ENCODE measurements around the gene MTCL1. TPM values are rescaled to one million over a fixed set of nuclear protein-coding genes. Genes with fewer than 3 reads are reported as not detected.

MTCL1 gene
- total and polyA plus RNA-seq, 2 of the 8 experiments (the other 6 are each of a cell fraction or from before 2014, with no cell fraction given), result 16.6 to 60.8 TPM

- Histone ChIP-seq H2BK20ac (ENCODE audit: low read length) (no peak overlapping the region), H3K14ac (ENCODE audit: insufficient read length) (no peak overlapping the region), H3K4me3 (ENCODE audit: extremely low read depth in 1 of 4, insufficient read depth in 2 of 4, low read depth in 3 of 4, low read length in 4 of 4) (no peak overlapping the region), H2AK5ac (ENCODE audit: low read depth, low read length) (no peak overlapping the region), H4K8ac (ENCODE audit: extremely low read depth, insufficient read depth, low read length) (no peak overlapping the region), H3K79me1 (ENCODE audit: low read depth, low read length) (no peaks in the 10 kb centered on the region), H3K79me2 (ENCODE audit: control insufficient read depth in 1 of 2, insufficient read depth in 2 of 2, low read length in 2 of 2) (no peaks in the 10 kb centered on the region), H3K9me3 (ENCODE audit: insufficient read depth in 2 of 2, low read depth in 1 of 2, low read length in 1 of 2) (no peaks in the 10 kb centered on the region), H2BK12ac (ENCODE audit: low read depth, low read length) (no peak overlapping the region), H2BK120ac (replicated peaks; ENCODE audit: low read depth, low read length) (no peak overlapping the region), H3K36me3 (ENCODE audit: control insufficient read depth in 2 of 4, insufficient read depth in 4 of 4, low read length in 3 of 4) (peaks cover 16 to 45% (median 29%) of the 10 kb centered on the region in 4 experiments), H2BK5ac (ENCODE audit: low read depth, low read length) (no peak overlapping the region), H4K91ac (replicated peaks; ENCODE audit: insufficient read length, low read length) (no peak overlapping the region), H3K4me2 (ENCODE audit: insufficient read depth in 1 of 2, low read depth in 2 of 2, low read length in 2 of 2) (no peak overlapping the region), H3K27me3 (replicated peaks in 1 of 4; ENCODE audit: control insufficient read depth in 3 of 4, extremely low read depth in 1 of 4, insufficient read depth in 3 of 4, low read length in 3 of 4) (no peaks in the 10 kb centered on the region), H3K9ac (replicated peaks in 1 of 4; ENCODE audit: extremely low read depth in 1 of 4, low read depth in 3 of 4, low read length in 3 of 4) (no peak overlapping the region), H2BK15ac (ENCODE audit: low read length) (no peak overlapping the region), H2AFZ (ENCODE audit: low read length) (no peak overlapping the region), H3K23ac (ENCODE audit: insufficient read length) (no peak overlapping the region), H3K56ac (replicated peaks; ENCODE audit: insufficient read length, low read depth, low read length) (no peak overlapping the region), H4K5ac (ENCODE audit: insufficient read length, low read depth, low read length) (no peak overlapping the region), H3K4ac (replicated peaks; ENCODE audit: insufficient read length, low read depth, low read length) (no peak overlapping the region), H4K20me1 (replicated peaks in 1 of 2; ENCODE audit: control insufficient read depth in 1 of 2, insufficient read depth in 2 of 2, low read length in 2 of 2) (peaks cover 0 to 2% of the 10 kb centered on the region in 2 experiments), H3K23me2 (ENCODE audit: low read depth, low read length) (no peaks in the 10 kb centered on the region), H3K27ac (ENCODE audit: low read depth, low read length) (no peak overlapping the region), H3K4me1 (replicated peaks in 1 of 4; ENCODE audit: control insufficient read depth in 3 of 4, insufficient read depth in 4 of 4, low read length in 3 of 4) (no peaks in the 10 kb centered on the region), H3K18ac (ENCODE audit: extremely low read depth, low read length) (no peak overlapping the region)
- ChIA-PET CTCF (ENCODE audit: partially characterized antibody) (interaction anchor here (1.0 kb wide), 1 partner anchor 161 kb away, joined by 3 read pairs; no protein-coding TSS in a partner anchor), POLR2A (ENCODE audit: partially characterized antibody) (no interaction called here)
- no peak for TF ChIP-seq RFX5 (IDR thresholded peaks at IDR 0.05; ENCODE audit: borderline replicate concordance, low read depth, low read length)
- TF ChIP-seq SRF (IDR thresholded peaks at IDR 0.05; ENCODE audit: low read depth, low read length), result no peak
- TF ChIP-seq SIX5 (IDR thresholded peaks at IDR 0.05; ENCODE audit: low read depth, low read length), result no peak
- TF ChIP-seq CHD1 (IDR thresholded peaks at IDR 0.05; ENCODE audit: low read depth, low read length), result no peak
- no peak for TF ChIP-seq ZNF274 (IDR thresholded peaks at IDR 0.05; ENCODE audit: borderline replicate concordance, extremely low read depth, low read length)
- no peak for TF ChIP-seq TEAD4 (IDR thresholded peaks at IDR 0.05; ENCODE audit: low read depth, low read length)
- TF ChIP-seq NANOG (IDR thresholded peaks at IDR 0.05; ENCODE audit: insufficient read depth, low read depth, low read length, poor library complexity, severe bottlenecking), result no peak
- TF ChIP-seq EGR1 (IDR thresholded peaks at IDR 0.05; ENCODE audit: borderline replicate concordance, low read depth, low read length), result no peak
- no peak for TF ChIP-seq POLR2A (IDR thresholded peaks at IDR 0.05; ENCODE audit: control extremely low read depth in 1 of 2, low read depth in 2 of 2, low read length in 2 of 2)
- TF ChIP-seq SUZ12 (IDR thresholded peaks at IDR 0.05; ENCODE audit: low read length), result no peak
- TF ChIP-seq CTBP2 (IDR thresholded peaks at IDR 0.05; ENCODE audit: borderline replicate concordance, insufficient read depth, insufficient read length, low read length), result no peak
- WGBS, 2 experiments (ENCODE audit: extremely low coverage in 1 of 2, insufficient coverage in 1 of 2, insufficient read length in 1 of 2, insufficient replicate concordance in 2 of 2, low coverage in 1 of 2, low lambda C conversion rate in 2 of 2, missing lambda C conversion rate in 1 of 2), result 94% methylated on average over 1 of the region's 1 CpG; no CpG with 5 or more reads in 1 of the 2 experiments
- DNase-seq (ENCODE audit: low read depth in 1 of 2, low spot score in 2 of 2) (no peak), FAIRE-seq (no peak)
Measured at GRCh38 chr18:8821531-8821930, 116.2 kb downstream of the MTCL1 start.
